Lower leg skin (tissue), 4 donors: Measurements from ENCODE around the gene DMRTB1. TPM values are rescaled to one million over a fixed set of nuclear protein-coding genes. Genes with fewer than 3 reads are reported as not detected.

Experiments used
- DNase-seq, 2 donors: peaks; one replicate each; pipeline ENCODE4 v3.0.0-alpha.2; 2019; ENCODE audit warnings: low spot score in 2 of 2
- H3K4me3 ChIP-seq: fragments of 200-600 bp; sonication (generic); 2 replicates; pipeline ENCODE4 v1.5.1; 2017; ENCODE audit warnings: mild to moderate bottlenecking, low read depth; ENCODE audit not compliant: poor library complexity, severe bottlenecking
- CTCF ChIP-seq, 3 donors: fragments of 450-650 bp; IDR thresholded peaks; one replicate each; pipeline ENCODE4 v1.5.1; 2016; ENCODE audit warnings: antibody characterized with exemption in 3 of 3, mild to moderate bottlenecking in 3 of 3, moderate library complexity in 2 of 3
- POLR2A ChIP-seq, 2 donors: fragments of 450-650 bp; IDR thresholded peaks; one replicate each; pipeline ENCODE4 v1.6.1; 2016 to 2017; ENCODE audit warnings: antibody characterized with exemption in 2 of 2, mild to moderate bottlenecking in 1 of 2, moderate library complexity in 1 of 2
- WGBS, 2 donors: methylation state at CpG; one replicate each; pipeline ENCODE4 v1.1.5; 2018; 5-methylcytosine and 5-hydroxymethylcytosine counted together
- intact Hi-C: fragments of 100-400 bp; cut with DNase I; formaldehyde crosslinking; loops from one replicate; pipeline ENCODE4 v1.15.0; 2023; ENCODE audit warnings: low total_unique reads
- total RNA-seq, 4 donors: library from RNA; depleted of rRNA; stranded (reverse); fragments of >200 nt; gene quantifications; one replicate each; pipeline ENCODE4 v1.1.0, GENCODE V29; 2016

DMRTB1 gene
- total RNA-seq, 4 donors from 2014 or later, result not detected

DNA sequence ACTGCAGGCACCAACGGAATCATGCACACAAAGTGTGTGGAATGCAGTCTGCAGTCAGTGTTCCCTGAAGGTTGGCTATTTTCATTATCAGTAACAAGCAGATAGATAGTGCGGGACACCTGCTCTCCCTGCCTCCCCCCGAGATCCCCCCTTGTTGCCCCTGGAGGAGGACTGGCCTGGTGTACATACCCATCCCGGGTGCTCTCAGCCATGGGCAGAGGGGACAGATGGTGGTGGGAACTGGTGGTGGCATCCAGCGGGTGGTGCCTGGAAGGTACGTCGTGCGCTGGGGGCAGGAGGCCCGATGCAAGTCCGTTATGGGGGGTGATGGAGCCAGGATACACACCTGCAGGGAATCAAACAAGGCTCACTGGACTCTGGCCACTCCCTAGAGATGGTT, 55.2 kb downstream of the DMRTB1 start:
- 87 to 95% methylated on average over 10 of the region's 10 CpGs for WGBS, 2 donors
- no peak overlapping the region for H3K4me3 ChIP-seq
- no peak for DNase-seq
- no peak for TF ChIP-seq CTCF (IDR thresholded peaks at IDR 0.05)
- TF ChIP-seq POLR2A (IDR thresholded peaks at IDR 0.05), result no peak
- intact Hi-C loops, result no loop called here

DNA sequence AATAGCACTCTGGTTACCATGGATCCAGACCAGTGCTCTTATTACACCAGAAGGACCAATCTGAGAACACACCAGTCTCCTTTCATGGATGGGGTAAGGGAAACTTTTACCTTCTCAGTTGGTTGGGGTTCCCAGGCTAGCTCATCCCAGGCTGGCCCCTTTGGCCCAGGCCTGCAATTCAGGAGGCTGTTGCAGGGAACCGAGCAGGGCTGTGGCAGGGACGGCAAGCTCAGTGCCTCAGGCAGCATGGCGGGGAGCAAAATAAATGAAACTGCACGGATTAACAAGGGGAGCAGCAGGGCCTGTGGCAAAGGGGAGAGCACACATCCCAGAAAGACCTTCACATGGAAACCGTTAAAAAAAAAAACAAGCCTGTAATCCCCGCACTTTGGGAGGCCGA, 57.0 kb downstream of the DMRTB1 start:
- WGBS, 2 donors, result 86 to 95% methylated on average over 7 of the region's 7 CpGs
- TF ChIP-seq CTCF (IDR thresholded peaks at IDR 0.05) (no peak), POLR2A (IDR thresholded peaks at IDR 0.05) (no peak)
- intact Hi-C loops, result no loop called here
- no peak for DNase-seq
- no peak overlapping the region for H3K4me3 ChIP-seq

Other genes with a start within 250 kb of the DMRTB1 start
- gene CZIB, start 238.8 kb upstream of the DMRTB1 start, total RNA-seq, result 10 to 100 TPM; 19.1 to 39.8 (median 29.0) TPM
- gene MAGOH, start 220.9 kb upstream of the DMRTB1 start, total RNA-seq, result 10 to 100 TPM; 15.2 to 33.7 (median 21.1) TPM
- 1 to 10 TPM in 3 of 4 donors, under 1 TPM in 1; 0.76 to 4.0 (median 2.0) TPM for gene LRP8, start 131.3 kb upstream of the DMRTB1 start, total RNA-seq